Fibroblast of peridontal ligament (primary cell): ENCODE results near the gene OR2T33.
A peak's percentile ranks its signal among the peaks of the same experiment; 100 is the strongest.
"Not testable (repeated sequence)": the region's sequence is repeated elsewhere in the genome, so short reads cannot be mapped to it uniquely, and the experiment has no call there.

Experiments
- DNase-seq: peaks from one replicate; pipeline ENCODE4 v3.0.0-alpha.2; 2010; ENCODE audit errors: extremely low read depth

Gene OR2T33

GRCh38 chr1:248277876-248278275, at the start of gene OR2T33:
OR2T33 (minus strand) TSS chr1:248277976; CDS start chr1:248273814, 4,162 bp downstream.
- DNase-seq, result no peak

- DNase-seq, result no peak
Observed at GRCh38 chr1:248324468-248324867, 46.7 kb upstream of the OR2T33 start, which contains the start of gene OR2M7. OR2M7 (minus strand) TSS chr1:248324568; CDS start chr1:248324568, 0 bp downstream.

GRCh38 chr1:248316796-248317195, 39.0 kb upstream of the OR2T33 start:
- DNase-seq, result no peak

GRCh38 chr1:248306740-248307139, 29.0 kb upstream of the OR2T33 start:
- DNase-seq, result not testable (repeated sequence)

GRCh38 chr1:248306103-248306502, 28.3 kb upstream of the OR2T33 start:
- DNase-seq, result no peak

- not testable (repeated sequence) for DNase-seq
Observed at GRCh38 chr1:248305672-248306071, 27.9 kb upstream of the OR2T33 start.

- DNase-seq, result no peak
Observed at GRCh38 chr1:248303324-248303723, 25.5 kb upstream of the OR2T33 start, which contains the start of gene OR2T12. OR2T12 (minus strand) TSS chr1:248303424; CDS start chr1:248295578, 7,846 bp downstream.

- DNase-seq, result no peak
Observed at GRCh38 chr1:248288391-248288790, 10.6 kb upstream of the OR2T33 start.

GRCh38 chr1:248273225-248273624, 4.6 kb downstream of the OR2T33 start:
- DNase-seq, result not testable (repeated sequence)

GRCh38 chr1:248268178-248268577, 9.6 kb downstream of the OR2T33 start:
- no peak for DNase-seq

- DNase-seq, result not testable (repeated sequence)
Observed at GRCh38 chr1:248259309-248259708, 18.5 kb downstream of the OR2T33 start.

- peak; percentile 2 for DNase-seq
Observed at GRCh38 chr1:248243204-248243603, 34.6 kb downstream of the OR2T33 start.

GRCh38 chr1:248239478-248239877, 38.3 kb downstream of the OR2T33 start:
- no peak for DNase-seq

- DNase-seq, result no peak
Observed at GRCh38 chr1:248231117-248231516, 46.7 kb downstream of the OR2T33 start, which contains the start of gene OR2M4. OR2M4 (plus strand) TSS chr1:248231417; CDS start chr1:248238929, 7,512 bp downstream.

- no peak for DNase-seq
Observed at GRCh38 chr1:248229360-248229908, 48.3 kb downstream of the OR2T33 start.

GRCh38 chr1:248225537-248225936, 52.2 kb downstream of the OR2T33 start:
- DNase-seq, result no peak
